Kidney (tissue), 14 donors: Measurements from ENCODE around the gene ZC3H6. TPM values are rescaled to one million over a fixed set of nuclear protein-coding genes. Genes with fewer than 3 reads are reported as not detected.

Source experiments
- DNase-seq, 5 donors: peaks; one replicate each; pipeline ENCODE4 v3.0.0-alpha.2; 2013 to 2020
- FAIRE-seq: peaks from 2 replicates; lab custom pipeline; 2012; peaks lifted over from hg19 to GRCh38; lab: Jason Lieb, UNC
- H3K27ac ChIP-seq, 2 donors: one replicate each; pipeline ENCODE4 v1.7.0; 2013; ENCODE audit warnings: low read depth in 2 of 2, low read length in 2 of 2, inconsistent platforms in 1 of 2
- H3K27me3 ChIP-seq: one replicate; pipeline ENCODE4 v1.7.1; 2013; ENCODE audit warnings: low read length, inconsistent platforms; ENCODE audit not compliant: control insufficient read depth, insufficient read depth
- H3K36me3 ChIP-seq, 3 donors: one replicate each; pipeline versions ENCODE4 v1.7.0 to v1.7.1; 2013; ENCODE audit warnings: low read length in 3 of 3, control low read depth in 1 of 3, inconsistent platforms in 1 of 3; ENCODE audit not compliant: insufficient read depth in 3 of 3, control insufficient read depth in 2 of 3
- H3K4me1 ChIP-seq, 3 donors: one replicate each; pipeline versions ENCODE4 v1.7.0 to v1.7.1; 2013; ENCODE audit warnings: low read length in 3 of 3, inconsistent platforms in 1 of 3, low read depth in 1 of 3; ENCODE audit not compliant: control insufficient read depth in 2 of 3, insufficient read depth in 2 of 3
- H3K4me3 ChIP-seq, 3 donors: one replicate each; pipeline versions ENCODE4 v1.7.0 to v1.8.1; 2013; ENCODE audit warnings: low read length in 3 of 3, control low read depth in 1 of 3, inconsistent platforms in 1 of 3
- H3K9ac ChIP-seq, 3 donors: one replicate each; pipeline versions ENCODE4 v1.7.0 to v1.7.1; 2013; ENCODE audit warnings: low read length in 3 of 3, control low read depth in 1 of 3, inconsistent platforms in 1 of 3
- H3K9me3 ChIP-seq, 3 donors: one replicate each; pipeline versions ENCODE4 v1.7.0 to v1.7.1; 2013; ENCODE audit warnings: low read length in 3 of 3, control low read depth in 1 of 3, inconsistent platforms in 1 of 3; ENCODE audit not compliant: control insufficient read depth in 2 of 3, insufficient read depth in 1 of 3
- intact Hi-C: fragments of 100-400 bp; cut with DNase I; formaldehyde crosslinking; loops from one replicate; pipeline ENCODE4 v1.11.1; 2022
- polyA plus RNA-seq: library from polyadenylated mRNA; stranded (reverse); fragments of 350-450 nt; fragmentation: Illumina TruSeq; extraction: RNeasy Lipid Tissue Mini Kit (QIAGEN cat#74804); gene quantifications from one replicate; pipeline ENCODE4 v1.2.3, GENCODE V29; 2014; ENCODE audit warnings: low read depth, low replicate concordance; ENCODE audit not compliant: insufficient read depth
- total RNA-seq: library from RNA; stranded (reverse); fragmentation: NEBNext Ultra II Directional; extraction: Animal tissue kit (Norgen Biotek cat#: 25700); gene quantifications from one replicate; pipeline ENCODE4 v1.2.1, GENCODE V29; 2021
- TF ChIP-seq, protein P1 (sequence below): IDR thresholded peaks from 3 replicates; pipeline ENCODE4 v1.5.1; 2012; ENCODE audit warnings: mild to moderate bottlenecking, moderate library complexity, borderline replicate concordance; ENCODE audit not compliant: insufficient read depth; ENCODE audit errors: extremely low read depth
- donor health status: control.
- donor health status: control.
- donor health status: control.
- donor health status: control.
- donor health status: control.
- donor health status: DM: yes; HTN: yes; CAD: no.
- donor health status: Normal renal cell carcinoma (clear cell type).

The ZC3H6 gene
- total and polyA plus RNA-seq, 2 donors from 2014 or later: 1.4 to 17.1 TPM

GRCh38 chr2:112310906-112311305, 35.5 kb downstream of the ZC3H6 start:
- DNase-seq (no peak), FAIRE-seq (no peak)
- intact Hi-C loops: no loop called here
- TF ChIP-seq, protein P1, sequence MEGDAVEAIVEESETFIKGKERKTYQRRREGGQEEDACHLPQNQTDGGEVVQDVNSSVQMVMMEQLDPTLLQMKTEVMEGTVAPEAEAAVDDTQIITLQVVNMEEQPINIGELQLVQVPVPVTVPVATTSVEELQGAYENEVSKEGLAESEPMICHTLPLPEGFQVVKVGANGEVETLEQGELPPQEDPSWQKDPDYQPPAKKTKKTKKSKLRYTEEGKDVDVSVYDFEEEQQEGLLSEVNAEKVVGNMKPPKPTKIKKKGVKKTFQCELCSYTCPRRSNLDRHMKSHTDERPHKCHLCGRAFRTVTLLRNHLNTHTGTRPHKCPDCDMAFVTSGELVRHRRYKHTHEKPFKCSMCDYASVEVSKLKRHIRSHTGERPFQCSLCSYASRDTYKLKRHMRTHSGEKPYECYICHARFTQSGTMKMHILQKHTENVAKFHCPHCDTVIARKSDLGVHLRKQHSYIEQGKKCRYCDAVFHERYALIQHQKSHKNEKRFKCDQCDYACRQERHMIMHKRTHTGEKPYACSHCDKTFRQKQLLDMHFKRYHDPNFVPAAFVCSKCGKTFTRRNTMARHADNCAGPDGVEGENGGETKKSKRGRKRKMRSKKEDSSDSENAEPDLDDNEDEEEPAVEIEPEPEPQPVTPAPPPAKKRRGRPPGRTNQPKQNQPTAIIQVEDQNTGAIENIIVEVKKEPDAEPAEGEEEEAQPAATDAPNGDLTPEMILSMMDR: no peak
- H3K9me3 ChIP-seq: no peaks in the 10 kb centered on the region
- H3K4me1 ChIP-seq: no peaks in the 10 kb centered on the region
- H3K36me3 ChIP-seq: peaks cover 0 to 5% (median 0%) of the 10 kb centered on the region in 3 donors
- H3K9ac ChIP-seq: no peak overlapping the region
- no peak overlapping the region for H3K4me3 ChIP-seq
- no peak overlapping the region for H3K27ac ChIP-seq
- no peaks in the 10 kb centered on the region for H3K27me3 ChIP-seq

DNA sequence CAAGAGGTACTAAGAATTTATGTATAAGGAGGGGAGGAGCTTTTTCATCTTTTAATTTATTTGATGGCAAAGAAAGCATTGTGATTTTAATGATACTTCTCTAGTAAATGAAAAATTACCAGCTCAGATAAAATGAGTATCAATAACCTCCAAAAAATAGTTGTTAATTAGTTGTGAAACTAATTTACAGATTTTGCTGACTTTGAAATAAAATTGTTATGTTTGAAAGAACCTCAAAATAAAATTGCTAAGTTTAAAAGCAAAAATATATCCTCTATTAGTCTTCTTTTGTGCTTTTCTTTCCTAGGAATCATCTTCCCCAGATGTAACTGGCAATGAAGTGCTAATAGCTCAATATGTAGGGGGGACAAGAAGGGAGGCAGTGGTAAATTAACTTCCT, 36.5 kb downstream of the ZC3H6 start:
- TF ChIP-seq, protein P1: no peak
- Histone ChIP-seq H3K4me1 (no peaks in the 10 kb centered on the region), H3K4me3 (no peak overlapping the region), H3K9me3 (no peaks in the 10 kb centered on the region), H3K27ac (no peak overlapping the region), H3K27me3 (no peaks in the 10 kb centered on the region), H3K36me3 (no peaks in the 10 kb centered on the region), H3K9ac (no peak overlapping the region)
- no peak for DNase-seq
- intact Hi-C loops: no loop called here
- no peak for FAIRE-seq

GRCh38 chr2:112312821-112313220, 37.4 kb downstream of the ZC3H6 start:
- no peaks in the 10 kb centered on the region for H3K36me3 ChIP-seq
- no peak overlapping the region for H3K4me3 ChIP-seq
- H3K9ac ChIP-seq: no peak overlapping the region
- no peaks in the 10 kb centered on the region for H3K4me1 ChIP-seq
- FAIRE-seq: no peak
- intact Hi-C loops: no loop called here
- TF ChIP-seq, protein P1: no peak
- no peak for DNase-seq
- no peaks in the 10 kb centered on the region for H3K9me3 ChIP-seq
- H3K27me3 ChIP-seq: no peaks in the 10 kb centered on the region
- H3K27ac ChIP-seq: no peak overlapping the region

- DNase-seq (no peak), FAIRE-seq (no peak)
- no peaks in the 10 kb centered on the region for H3K27me3 ChIP-seq
- no peak overlapping the region for H3K4me3 ChIP-seq
- H3K9me3 ChIP-seq: no peaks in the 10 kb centered on the region
- intact Hi-C loops: no loop called here
- H3K9ac ChIP-seq: no peak overlapping the region
- H3K36me3 ChIP-seq: no peaks in the 10 kb centered on the region
- H3K27ac ChIP-seq: no peak overlapping the region
- TF ChIP-seq, protein P1: no peak
- no peaks in the 10 kb centered on the region for H3K4me1 ChIP-seq
Observed at GRCh38 chr2:112314856-112315255, 39.5 kb downstream of the ZC3H6 start.
